ENCODE measurements around the gene FARS2.
A peak's percentile ranks its signal among the peaks of the same experiment; 100 is the strongest.
"Not testable (repeated sequence)": the region's sequence is repeated elsewhere in the genome, so short reads cannot be mapped to it uniquely, and the experiment has no call there.

The FARS2 gene

DNA sequence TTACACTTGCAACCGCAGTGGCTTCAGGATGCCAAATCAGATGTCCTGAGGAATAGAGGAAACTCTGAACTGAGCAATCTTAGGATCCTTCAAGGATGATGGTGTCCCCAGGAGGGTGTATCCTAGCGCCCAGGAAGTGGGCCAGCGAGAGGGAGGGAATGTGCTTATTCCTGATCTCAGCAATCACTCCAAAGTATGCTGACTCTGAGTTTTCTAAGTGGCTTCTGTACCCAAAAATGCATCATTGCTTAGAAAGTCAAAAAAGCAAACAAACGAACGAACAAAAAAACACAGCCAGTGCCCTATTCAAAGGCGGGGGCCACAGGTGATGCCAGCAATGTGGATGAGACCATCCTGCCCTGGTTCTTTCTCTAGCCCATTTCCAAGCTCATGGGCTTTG is 514.8 kb downstream of the FARS2 start:
- no peak for DNase-seq

DNA sequence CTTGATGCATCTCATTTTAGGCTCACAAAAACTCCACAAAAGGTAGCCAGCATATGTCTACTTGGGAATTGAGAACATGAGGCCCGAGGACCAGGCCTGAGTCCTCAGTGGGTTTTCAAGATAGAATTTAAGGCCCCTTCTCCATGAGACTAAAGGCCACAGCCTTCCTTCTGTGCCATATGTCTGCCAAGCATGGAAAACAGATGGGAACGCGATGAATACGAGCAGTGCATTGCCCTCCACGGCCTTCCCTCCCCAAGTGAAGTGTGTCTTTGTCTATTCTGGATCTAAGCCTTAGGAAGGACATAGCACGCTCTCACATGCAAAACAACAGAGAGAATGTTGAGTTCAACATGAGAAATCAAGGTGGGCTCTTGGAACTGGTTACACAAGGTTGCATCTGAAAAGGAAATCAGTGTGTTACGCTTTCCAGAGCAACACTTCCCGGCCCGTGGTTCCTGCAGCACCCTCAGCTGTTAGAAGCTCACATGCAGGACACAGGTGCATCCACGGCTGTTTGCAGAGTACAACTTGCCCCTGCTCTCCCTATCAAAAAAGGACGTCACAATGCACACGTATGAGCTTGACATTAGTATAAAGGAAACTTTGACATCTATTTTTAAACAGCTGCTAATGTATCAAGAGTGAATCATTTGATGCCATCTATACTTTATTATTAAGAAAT is 515.5 kb downstream of the FARS2 start:
- DNase-seq = no peak

DNA sequence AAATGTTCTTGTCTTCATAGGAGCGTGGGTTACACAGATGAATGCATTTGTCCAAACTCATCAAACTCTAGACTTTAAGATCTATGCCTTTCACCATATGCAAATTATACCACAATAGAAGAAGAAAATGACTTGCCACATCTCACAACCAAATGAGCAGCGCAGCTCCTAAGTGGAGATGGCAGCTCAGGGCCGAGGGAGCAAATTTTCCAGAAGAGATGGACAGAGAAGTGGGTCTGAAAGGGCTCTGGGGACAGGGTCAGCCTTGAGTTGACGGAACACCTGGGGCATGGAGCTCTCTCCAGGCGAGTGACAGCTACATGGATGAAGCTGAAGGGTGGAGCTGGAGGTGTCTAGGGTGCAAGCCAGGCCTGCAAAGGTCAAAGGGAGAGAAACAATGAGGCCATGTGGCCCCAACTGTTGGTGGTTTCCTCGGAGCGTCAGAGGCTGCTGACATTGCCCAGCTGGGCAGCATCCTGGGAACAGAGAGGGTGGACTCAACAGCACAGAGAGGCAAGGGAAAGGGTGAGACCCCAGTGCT is 517.1 kb downstream of the FARS2 start:
- DNase-seq = no peak

DNA sequence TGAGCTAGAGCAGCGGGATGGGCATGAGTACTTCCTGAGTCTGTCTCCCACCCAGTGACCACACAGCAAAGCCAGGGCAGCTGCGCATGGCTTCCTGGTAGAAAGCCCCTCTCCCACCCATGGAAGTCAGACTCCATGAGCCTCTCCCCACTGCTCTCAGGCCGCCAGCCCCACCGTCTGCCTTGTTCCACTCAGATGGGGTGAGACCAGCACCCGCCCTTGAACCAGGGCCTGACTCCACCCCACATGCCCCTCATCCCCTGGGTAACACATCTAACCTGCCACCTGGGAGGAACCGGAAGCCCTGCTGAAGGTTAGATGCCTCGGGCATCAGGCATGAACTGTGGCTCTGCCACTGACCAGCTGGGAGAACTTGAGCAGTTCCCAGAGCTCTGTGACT is 517.6 kb downstream of the FARS2 start:
- DNase-seq = no peak

DNA sequence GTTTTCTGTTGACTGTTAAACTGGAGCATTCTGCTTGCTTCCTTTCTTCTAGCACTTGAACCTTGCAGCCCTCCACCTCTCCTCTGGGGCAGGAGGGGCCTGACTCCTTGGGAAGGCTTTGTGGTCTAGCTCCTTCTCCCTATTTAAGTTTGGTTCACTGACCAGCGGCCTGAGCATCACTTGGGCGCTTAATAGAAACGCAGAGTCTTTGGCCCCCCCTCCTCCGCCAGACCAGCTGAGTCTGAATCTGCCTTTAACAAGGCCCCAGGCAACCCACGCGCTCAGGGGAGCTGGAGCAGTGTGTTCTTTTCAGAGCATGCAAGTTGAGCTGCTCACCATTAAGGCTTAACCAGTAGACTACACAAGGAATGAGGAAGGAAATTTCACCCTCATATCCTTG is 519.7 kb downstream of the FARS2 start:
- no peak for DNase-seq

DNA sequence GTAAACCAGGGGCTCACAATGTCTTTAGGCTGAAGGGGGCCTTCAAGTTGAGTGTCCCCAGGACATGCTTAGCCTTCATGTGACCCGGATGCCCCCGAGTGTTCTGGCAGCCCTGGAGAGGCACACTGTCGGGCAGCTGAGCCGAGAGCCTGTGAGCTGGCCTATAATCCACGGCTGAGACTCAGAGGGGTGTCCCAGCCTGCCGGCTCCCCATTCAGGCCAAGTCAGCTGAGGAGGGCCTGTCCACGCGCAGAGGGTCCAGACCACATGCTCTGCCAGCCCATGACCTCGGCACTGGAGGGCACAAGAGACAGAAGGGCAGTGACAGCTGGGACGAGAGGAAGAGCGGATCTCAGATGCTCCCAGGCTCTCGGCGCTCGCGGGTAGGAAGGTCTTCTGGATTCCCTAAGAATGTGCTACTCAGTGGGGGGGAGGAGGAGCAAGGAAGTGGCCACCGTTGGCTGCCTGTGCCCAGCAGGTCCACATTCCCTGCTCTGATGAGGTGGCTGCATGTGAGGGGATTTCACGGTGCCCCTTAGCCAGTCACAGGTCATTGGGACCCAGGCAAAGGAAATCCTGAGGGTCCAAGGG is 520.7 kb downstream of the FARS2 start:
- no peak for DNase-seq

DNA sequence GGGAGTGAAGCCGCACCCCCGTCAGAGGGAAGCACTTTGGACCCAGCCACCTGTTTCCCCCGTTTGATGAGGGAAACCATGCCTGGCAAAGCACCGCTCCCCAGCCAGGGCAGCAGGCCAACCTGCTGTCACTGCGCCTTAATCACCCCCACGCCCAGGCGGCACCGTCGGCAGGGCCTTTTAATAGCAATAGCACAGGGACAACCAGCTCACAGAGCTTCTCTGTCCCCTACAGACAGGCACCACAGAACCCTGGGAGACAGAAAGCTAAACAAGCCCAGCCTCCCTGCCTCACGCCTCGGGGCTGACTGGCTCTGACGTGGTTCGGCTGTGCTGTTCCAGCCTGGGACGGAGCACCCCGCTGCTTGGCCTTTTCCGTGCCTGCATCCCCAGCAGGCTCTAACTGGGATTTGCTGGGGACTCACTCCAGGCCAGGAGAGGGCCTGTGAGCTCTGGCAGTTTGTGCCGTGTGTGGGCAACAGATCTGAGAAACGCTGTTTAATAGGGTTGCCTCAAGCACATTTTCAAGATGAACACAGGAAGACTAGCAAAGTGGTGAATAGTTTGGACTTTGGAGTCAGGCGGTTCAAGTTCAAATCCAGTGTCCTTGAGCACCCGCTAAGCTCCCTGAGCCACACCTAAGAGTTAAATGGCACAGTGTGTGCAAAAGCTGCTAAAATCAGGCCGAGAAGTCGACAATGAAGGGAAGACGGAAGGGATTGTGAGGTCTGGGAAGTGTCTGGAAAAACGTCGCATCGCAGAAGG is 521.7 kb downstream of the FARS2 start:
- DNase-seq = peak; percentile 68 to 84

DNA sequence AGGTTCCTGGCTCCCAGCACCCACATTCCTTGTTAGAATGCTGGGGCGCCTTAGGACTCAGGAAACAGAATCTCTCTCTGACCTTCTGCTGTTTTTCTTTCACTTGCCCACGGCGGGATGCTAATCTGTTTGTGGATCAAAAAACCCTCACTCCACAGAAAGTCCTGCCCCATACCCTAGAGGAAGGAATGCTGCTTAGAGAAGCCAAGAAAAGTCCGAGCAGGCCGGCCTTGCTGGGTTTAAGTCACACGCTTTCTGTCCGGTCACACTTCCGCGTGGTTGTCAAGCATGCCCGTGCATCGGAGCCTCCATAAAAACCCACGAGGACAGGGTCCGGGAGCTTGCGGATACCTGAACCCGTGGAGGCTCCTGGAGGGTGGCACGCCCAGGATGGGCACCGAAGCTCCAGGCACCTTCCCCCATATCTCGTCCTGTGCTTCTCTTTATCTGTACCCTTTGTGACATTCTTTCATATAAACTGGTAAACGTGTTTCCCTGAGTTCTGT is 522.3 kb downstream of the FARS2 start:
- no peak for DNase-seq

DNA sequence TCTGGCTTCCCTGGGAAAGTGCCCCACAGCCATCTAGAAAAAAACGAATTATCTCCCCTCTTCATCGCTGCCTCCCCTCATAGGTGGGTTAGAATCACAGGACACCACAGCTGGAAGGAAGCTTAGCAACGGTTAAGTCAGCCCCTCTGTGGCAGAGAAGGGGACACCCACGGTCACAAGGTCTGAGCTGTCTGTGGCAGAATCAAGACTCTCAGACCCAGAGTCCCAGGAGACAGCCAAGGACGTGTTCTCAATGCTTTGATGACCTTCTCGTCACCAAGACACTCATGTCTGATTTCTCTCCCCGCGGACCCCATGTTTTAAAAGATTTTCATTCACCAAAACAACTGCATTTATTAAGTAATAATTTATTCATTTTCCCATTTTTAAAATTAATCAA is 523.9 kb downstream of the FARS2 start:
- no peak for DNase-seq

DNA sequence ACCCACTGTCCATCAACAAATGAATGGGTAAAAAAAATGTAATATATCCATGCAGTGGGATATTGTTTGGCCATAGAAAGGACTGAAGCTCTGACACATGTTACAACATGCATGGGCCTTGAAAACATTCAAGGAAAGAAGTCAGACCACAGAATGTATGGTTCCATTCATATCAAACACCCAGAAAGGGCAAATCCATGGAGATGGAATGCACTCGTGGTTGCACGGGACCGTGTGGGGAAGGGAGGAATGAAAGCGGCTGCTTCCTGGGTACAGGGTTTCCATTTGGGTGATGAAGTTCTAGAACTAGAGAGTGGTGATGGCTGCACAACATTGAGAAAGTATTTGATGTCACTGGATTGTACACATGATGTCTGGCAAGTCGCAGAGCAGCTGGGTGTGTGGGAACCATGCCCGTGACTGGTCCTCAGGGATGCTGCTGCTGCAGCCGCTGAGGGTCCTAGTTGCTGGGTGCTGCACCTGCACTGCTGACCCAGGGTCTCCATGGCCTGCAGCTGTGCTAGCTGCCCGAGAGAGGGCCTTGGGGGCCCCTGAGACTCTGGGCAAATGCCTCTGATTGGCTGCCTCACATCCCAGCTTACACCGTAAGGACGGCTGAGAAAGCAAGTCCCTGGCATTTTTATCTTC is 525.1 kb downstream of the FARS2 start:
- no peak for DNase-seq

DNA sequence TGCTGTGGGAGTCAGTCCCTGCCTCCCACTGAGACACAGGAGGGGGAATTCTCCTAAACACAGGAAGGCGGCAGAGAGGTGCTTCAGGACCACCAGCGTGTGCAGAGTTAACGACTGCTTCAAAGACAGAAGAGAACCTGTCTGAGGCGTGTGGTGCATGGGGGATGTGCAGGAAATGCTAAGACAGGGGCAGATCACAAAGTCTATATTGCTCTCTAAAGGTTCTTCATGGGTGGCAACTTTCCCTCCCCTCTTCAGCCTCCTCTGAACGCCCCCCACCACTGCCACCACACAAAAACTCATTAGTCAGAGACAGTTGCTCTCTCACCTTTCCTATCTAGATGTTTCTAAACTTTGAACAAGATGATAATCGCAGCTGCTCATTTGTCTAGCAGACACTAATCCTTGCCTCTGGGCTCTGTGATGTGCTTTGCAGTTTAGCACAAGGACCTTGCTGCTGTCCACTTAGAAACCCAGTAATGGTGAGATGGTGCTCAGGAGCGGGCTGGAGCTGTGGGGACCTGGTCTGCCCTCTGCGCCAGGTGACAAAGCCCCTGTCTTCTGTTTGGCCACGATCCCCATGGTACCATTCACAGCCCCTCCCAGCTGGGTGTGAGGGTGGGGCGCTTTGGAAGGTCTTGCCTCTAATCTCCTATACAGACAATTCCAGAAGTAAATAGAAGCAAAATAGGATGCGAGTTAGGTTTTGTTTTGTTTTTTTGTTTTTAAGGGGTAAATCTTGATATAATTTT is 525.8 kb downstream of the FARS2 start:
- DNase-seq = no peak

DNA sequence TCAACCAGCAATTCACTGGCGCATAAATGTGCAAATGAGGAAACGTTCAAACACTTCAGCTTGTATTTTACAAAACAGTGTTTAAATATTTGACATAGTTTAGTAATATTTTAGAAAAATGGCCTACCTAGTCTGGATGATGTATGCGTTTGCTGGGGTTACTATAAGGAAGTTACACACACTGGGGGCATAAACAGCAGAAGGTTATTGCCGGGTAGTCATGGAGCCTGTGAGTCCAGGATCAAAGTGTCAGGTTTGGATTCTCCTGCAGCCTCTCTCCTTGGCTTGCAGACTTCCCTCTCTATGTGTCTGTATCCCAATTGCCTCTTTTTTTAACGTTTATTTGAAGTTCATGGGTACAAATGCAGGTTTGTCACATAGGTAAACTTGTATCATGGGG is 528.1 kb downstream of the FARS2 start:
- not testable (repeated sequence) for DNase-seq

DNA sequence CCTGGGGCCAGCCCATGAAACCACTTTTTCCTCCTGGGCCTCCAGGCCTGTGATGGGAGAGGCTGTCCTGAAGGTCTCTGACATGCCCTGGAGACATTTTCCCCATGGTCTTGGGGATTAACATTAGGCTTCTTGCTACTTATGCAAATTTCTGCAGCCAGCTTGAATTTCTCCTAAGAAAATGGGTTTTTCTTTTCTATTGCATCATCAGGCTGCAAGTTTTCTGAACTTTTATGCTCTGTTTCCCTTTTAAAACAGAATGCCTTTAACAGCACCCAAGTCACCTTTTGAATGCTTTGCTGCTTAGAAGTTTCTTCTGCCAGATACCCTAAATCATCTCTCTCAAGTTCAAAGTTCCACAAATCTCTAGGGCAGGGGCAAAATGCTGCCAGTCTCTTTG is 535.2 kb downstream of the FARS2 start:
- DNase-seq = not testable (repeated sequence)

DNA sequence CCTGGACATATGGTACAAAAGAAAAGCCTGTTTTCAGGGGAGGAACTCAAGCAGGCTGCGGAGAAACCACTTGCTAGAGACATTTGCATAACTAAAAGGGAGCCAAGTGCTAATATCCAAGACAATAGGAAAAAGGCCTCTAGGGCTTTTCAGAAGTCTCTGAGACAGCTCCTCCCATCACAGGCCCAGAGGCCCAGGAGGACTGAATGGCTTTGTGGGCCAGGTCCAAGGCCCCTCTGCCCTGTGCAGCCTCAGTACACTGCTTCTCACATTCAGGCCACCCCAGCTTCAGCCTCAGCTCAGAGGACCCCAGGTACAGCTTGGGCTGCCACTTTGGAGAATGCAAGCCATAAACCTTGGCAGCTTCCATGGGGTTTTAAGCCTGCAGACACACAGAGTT is 545.1 kb downstream of the FARS2 start:
- not testable (repeated sequence) for DNase-seq

DNA sequence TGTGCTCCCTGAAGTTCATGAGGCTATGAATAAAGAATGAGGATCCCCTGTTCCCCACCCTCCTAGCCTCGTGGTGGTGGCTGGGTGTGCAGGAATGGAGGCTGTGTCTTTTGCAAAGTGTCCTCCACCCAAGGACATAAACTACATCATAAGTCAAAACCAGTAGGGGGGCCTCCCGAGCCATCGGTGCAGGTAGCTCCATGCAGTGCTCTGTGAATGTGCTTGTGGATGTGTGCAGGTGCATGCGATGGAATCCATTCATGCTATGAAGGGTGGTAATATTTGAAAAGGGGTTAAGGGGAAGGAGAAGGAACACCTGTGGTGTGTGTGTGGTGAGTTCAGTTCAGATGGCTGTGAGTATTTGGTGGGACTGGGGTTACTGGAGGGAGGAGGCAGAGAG is 548.1 kb downstream of the FARS2 start:
- DNase-seq = no peak

DNA sequence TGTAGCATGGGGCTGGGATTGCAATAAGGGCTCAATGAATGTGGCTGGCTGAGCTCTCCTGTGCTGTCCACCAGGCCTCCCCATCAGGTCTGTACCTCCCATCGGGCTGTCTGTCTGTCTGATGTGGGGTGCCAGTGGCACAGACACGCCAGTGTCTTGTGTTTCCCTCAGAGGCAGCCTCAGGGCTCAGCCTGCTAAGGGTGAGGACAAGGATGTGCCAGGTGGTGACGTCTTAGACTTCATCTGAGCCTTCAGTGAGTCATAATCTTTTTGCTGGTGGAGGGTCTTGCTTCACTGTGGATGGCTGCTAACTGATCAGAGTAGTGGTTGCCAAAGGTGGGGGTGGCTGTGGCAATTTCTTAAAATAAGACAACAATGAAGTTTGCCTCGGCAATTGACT is 550.7 kb downstream of the FARS2 start:
- DNase-seq = no peak

DNA sequence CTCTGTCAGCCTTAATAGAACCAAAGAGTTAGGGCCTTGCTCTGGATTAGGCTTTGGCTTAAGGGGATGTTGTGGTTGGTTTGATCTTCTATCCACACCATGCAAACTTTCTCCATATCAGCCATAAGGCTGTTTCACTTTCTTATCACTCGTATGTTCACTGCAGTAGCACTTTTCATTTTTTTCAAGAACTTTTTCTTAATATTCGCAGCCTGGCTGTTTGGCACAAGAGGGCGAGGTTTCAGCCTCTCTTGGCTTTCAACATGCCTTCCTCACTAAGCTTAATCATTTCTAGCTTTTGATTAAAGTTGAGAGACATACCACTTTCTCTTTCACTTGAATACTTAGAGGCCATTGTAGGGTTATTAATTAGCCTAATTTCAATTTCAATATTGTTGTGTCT is 552.3 kb downstream of the FARS2 start:
- no peak for DNase-seq

DNA sequence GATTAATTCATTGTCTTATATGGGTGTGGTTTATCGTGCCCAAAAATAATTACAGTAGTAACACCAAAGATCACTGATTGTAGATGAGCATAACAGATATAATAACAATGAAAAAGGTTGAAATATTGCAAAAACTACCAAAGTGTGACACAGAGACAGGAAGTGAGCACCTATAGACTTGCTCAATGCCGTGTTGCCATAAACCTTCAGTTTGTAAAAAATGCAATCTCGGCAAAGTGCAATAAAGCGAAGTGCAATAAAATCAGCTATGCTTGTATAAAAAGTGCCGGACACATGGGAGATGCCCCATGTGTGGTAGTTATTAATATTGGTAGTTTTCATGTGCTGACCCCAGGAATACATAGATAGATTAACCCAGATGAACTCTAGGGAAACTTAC is 552.8 kb downstream of the FARS2 start:
- DNase-seq = no peak

DNA sequence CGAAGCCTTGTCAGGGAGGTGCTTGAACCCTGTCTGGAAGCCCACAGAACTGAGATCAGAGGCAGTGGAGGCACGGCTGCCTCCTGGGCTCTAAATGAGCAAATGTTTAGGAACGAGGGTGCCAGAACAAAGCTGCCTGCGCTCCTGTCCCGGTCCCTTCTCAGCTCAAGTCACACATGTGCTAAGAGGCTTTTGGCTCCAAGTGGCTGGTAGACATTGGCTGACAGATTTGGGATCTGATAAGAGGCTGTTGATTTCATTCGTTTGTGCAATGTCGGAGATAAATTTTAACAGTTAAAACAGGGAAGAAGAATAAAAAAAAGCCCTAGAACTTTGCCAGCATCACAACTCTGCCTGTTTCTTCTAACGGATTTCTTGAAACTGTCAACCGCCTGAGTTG is 553.6 kb downstream of the FARS2 start:
- DNase-seq = no peak

DNA sequence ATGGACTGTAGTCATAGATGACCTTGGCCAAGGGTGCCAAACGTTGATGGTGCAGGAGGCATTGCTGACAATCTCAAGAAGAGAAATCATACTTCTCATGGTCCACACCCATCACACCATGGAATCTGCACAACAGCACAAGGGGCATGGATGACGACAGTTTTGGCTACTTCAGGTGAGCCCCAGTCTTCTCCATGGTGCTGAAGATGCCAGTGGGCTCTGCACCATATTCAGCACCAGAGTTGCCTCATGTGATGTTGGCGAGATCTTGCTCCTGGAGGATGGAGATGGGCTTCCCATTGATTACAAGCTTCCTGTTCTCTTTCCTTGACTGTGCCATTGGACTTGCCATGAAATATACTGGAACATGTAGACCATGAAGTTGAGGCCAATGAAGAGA is 556.6 kb downstream of the FARS2 start:
- no peak for DNase-seq

DNA sequence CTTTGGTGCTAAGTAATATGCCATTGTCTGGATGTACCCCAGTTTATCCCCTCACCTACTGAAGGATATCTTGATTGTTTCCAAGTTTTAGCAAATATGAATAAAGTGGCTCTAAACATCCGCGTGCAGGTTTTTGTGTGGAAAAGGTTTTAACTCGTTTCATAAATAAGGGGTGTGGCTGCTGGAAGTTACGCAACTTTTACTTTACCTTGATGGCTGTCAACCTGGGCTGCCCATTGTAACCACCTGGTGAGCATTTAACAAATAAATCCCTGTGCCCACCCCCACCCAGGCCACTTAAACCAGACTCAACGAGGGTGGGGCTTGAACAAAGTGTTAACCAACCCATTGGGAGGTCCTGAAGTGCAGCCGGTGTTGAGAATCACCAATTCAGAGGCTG is 557.6 kb downstream of the FARS2 start:
- DNase-seq = no peak

Data from NCI-H2081 (cell line).